Nephron (organoid): ENCODE results near the gene TBX2.

Experiments
- H3K27ac Mint-ChIP-seq, 3 experiments: 2 replicates each; pipeline ENCODE4 v1.8.0; 2020; ENCODE audit warnings: mixed read lengths in 3 of 3, mild to moderate bottlenecking in 2 of 3, moderate library complexity in 1 of 3
- H3K27me3 Mint-ChIP-seq: 2 replicates; pipeline ENCODE4 v1.8.0; 2021; ENCODE audit warnings: low read depth, mild to moderate bottlenecking, moderate library complexity, mixed read lengths
- H3K36me3 Mint-ChIP-seq: 2 replicates; pipeline ENCODE4 v1.8.0; 2020; ENCODE audit warnings: low read depth, mixed read lengths
- H3K4me1 Mint-ChIP-seq: 2 replicates; pipeline ENCODE4 v1.8.0; 2020; ENCODE audit warnings: mixed read lengths
- H3K4me3 Mint-ChIP-seq, 3 experiments: 2 replicates each; pipeline ENCODE4 v1.8.0; 2020; ENCODE audit warnings: mild to moderate bottlenecking in 3 of 3, mixed read lengths in 3 of 3, moderate library complexity in 2 of 3
- H3K9me3 Mint-ChIP-seq: 2 replicates; pipeline ENCODE4 v1.8.0; 2020; ENCODE audit warnings: mixed read lengths
- TF ChIP-seq, protein P1 (sequence below), 3 experiments: fragments of 200-600 bp; sonication (generic); IDR thresholded peaks; one replicate each; pipeline ENCODE4 v1.5.0; 2021; ENCODE audit warnings: antibody characterized with exemption in 3 of 3; ENCODE audit not compliant: unreplicated experiment in 3 of 3

The TBX2 gene

DNA sequence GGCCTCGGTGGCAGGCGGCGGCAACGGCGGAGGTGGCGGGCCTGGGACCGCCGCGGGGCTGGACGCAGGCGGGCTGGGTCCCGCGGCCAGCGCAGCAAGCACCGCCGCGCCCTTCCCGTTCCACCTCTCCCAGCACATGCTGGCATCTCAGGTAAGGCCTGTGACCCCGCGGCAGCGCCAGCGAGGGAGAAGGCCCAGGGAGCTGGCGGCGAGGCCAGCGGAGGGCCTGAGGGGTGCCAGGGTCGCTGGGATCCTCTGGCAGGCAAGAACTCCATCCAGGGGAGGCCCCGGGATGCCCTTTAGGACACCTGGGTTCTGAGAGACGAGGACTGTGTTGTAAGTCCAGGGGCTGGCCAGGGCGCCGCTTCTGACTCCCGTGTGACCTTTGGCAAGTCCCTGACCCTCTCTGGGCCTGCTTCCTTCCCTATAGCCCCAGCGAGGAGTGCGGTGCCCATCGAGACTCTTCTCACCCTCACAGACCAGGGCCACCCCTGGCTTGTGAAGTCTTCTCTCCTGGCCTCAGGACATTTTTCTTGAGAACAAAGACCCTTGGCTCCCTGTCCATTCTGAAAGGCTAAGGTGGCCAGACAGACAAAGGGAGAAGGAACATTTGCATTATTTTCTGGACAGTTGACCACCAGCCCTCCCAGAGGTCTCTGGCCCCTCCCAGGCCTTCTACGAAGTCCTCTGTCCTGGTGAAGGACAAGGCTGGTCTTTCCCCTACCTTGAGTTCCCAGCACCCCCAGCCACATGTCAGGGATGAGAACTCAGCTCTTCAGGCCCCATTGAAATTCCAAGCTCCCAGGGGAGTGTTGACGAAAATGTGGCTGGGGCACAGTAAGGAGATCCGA lies 6.3 kb downstream of the TBX2 start:
- Mint-ChIP-seq H3K9me3 (no peaks in the 10 kb centered on the region), H3K27ac (peak overlapping the region; percentile 55 to 97 (median 88)), H3K27me3 (peaks cover 81% of the 10 kb centered on the region), H3K36me3 (peaks cover 54% of the 10 kb centered on the region), H3K4me1 (peaks cover 59% of the 10 kb centered on the region), H3K4me3 (peak overlapping the region; percentile 66 to 85 (median 82))
- TF ChIP-seq, protein P1, sequence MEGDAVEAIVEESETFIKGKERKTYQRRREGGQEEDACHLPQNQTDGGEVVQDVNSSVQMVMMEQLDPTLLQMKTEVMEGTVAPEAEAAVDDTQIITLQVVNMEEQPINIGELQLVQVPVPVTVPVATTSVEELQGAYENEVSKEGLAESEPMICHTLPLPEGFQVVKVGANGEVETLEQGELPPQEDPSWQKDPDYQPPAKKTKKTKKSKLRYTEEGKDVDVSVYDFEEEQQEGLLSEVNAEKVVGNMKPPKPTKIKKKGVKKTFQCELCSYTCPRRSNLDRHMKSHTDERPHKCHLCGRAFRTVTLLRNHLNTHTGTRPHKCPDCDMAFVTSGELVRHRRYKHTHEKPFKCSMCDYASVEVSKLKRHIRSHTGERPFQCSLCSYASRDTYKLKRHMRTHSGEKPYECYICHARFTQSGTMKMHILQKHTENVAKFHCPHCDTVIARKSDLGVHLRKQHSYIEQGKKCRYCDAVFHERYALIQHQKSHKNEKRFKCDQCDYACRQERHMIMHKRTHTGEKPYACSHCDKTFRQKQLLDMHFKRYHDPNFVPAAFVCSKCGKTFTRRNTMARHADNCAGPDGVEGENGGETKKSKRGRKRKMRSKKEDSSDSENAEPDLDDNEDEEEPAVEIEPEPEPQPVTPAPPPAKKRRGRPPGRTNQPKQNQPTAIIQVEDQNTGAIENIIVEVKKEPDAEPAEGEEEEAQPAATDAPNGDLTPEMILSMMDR (IDR thresholded peaks at IDR 0.05; ENCODE audit: unreplicated experiment in 3 of 3): no peak

DNA sequence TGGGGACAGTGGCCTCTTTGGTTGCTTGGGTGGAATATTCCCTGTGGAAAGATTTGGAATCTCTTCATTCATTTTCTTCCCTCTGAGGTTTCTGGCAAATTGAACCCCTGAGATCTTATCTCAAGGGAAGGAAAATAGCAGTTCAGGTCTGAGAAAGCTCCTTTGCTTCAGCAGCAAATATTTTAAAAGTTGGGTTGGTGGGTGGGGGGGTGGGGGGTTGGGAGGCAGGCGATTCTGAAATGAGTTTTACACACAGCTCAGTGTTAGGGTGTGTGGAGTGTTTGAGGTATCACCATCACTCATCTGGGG lies 6.8 kb downstream of the TBX2 start:
- TF ChIP-seq, protein P1 (IDR thresholded peaks at IDR 0.05; ENCODE audit: unreplicated experiment in 3 of 3): no peak
- H3K27me3 Mint-ChIP-seq: peaks cover 75% of the 10 kb centered on the region
- H3K4me3 Mint-ChIP-seq: peak overlapping the region; percentile 66 to 85 (median 82)
- no peaks in the 10 kb centered on the region for H3K9me3 Mint-ChIP-seq
- H3K4me1 Mint-ChIP-seq: peaks cover 55% of the 10 kb centered on the region
- peaks cover 48% of the 10 kb centered on the region for H3K36me3 Mint-ChIP-seq
- H3K27ac Mint-ChIP-seq: peak overlapping the region; percentile 55 to 97 (median 88)

DNA sequence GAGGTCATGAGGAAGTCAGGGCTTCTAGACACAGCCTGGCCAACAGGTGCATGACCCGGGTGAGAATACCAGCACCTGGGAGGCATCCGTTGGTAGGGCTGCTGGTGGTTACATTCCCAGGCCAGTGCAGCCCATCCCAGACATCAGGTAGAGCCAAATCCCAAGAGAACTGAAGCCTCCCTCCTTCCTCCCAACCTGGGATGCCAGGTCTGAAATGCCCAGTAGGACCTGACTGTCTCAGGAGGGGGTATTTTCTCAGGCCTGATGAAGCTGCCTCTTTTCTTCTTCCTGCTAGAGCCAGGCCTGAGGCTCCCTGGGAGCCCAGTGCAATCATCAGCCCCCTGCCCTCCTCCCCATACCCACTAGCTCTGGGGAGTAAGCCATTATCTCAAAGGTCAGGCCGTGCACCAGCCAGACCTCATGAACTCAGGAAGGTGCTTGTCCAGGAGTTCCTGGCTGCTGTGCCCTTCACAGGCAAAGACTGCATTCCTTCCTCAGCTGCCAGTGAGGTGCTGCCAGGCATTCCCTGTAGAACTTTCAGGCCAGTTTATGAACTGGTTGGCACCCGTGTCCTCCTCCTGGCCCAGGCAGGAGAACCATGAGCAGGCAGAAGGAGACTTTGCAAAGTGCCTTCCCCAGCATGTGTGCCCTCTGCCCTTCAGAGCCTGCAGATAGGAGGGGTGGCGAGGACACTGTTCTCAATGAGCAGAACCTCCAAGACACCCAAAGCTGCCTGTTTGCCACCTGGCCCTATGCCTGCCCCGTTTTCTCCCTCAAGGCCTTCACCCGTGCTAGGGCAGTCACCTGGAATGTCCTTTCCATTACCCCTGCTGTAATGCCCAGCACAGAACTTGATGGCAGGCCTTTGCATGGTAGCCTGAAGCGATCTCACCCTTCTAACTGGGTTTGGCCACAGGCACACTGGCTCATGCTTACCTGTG lies 7.6 kb downstream of the TBX2 start:
- Mint-ChIP-seq H3K27ac (peak overlapping the region; percentile 19 to 97 (median 89)), H3K4me3 (peak overlapping the region; percentile 79 to 85 (median 82)), H3K9me3 (no peaks in the 10 kb centered on the region), H3K27me3 (peaks cover 69% of the 10 kb centered on the region), H3K4me1 (peaks cover 54% of the 10 kb centered on the region), H3K36me3 (peaks cover 44% of the 10 kb centered on the region)
- TF ChIP-seq, protein P1 (IDR thresholded peaks at IDR 0.05; ENCODE audit: unreplicated experiment in 3 of 3): no peak

DNA sequence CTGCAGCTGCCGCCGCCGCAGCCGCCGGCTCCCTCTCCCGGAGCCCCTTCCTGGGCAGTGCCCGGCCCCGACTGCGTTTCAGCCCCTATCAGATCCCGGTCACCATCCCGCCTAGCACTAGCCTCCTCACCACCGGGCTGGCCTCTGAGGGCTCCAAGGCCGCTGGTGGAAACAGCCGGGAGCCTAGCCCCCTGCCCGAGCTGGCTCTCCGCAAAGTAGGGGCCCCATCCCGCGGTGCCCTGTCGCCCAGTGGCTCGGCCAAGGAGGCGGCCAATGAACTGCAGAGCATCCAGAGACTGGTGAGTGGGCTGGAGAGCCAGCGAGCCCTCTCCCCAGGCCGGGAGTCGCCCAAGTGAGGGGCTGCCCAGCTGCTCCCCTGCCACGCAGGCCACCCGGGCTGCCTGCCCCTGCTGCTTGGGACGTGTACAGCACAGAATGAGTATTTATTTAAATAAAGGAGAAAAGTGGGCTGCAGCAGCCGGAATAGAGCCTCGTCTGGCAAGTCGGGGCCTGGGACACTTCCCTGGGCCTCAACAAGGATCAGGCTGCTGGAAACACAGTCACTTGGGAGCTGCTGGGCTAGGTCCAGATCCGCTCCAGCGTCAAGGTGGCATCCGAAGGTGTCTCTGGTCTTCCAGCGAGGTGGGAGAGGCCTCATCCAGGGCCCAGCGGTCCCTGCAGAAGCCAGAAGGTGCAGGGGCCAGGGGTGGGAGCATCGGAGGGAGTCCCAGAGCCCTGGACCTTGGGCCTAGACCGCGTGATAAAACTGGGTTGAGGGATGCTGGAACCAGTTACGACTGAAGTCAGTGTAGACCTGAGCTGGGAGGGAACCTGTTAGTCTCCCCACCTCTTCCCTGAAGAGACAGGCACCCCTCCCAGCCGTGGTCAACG lies 8.8 kb downstream of the TBX2 start:
- H3K9me3 Mint-ChIP-seq: no peaks in the 10 kb centered on the region
- peak overlapping the region; percentile 90 to 97 (median 91) for H3K27ac Mint-ChIP-seq
- peak overlapping the region; percentile 79 to 85 (median 85) for H3K4me3 Mint-ChIP-seq
- H3K27me3 Mint-ChIP-seq: peaks cover 62% of the 10 kb centered on the region
- peaks cover 46% of the 10 kb centered on the region for H3K4me1 Mint-ChIP-seq
- peaks cover 32% of the 10 kb centered on the region for H3K36me3 Mint-ChIP-seq
- TF ChIP-seq, protein P1 (IDR thresholded peaks at IDR 0.05; ENCODE audit: unreplicated experiment in 3 of 3): no peak

DNA sequence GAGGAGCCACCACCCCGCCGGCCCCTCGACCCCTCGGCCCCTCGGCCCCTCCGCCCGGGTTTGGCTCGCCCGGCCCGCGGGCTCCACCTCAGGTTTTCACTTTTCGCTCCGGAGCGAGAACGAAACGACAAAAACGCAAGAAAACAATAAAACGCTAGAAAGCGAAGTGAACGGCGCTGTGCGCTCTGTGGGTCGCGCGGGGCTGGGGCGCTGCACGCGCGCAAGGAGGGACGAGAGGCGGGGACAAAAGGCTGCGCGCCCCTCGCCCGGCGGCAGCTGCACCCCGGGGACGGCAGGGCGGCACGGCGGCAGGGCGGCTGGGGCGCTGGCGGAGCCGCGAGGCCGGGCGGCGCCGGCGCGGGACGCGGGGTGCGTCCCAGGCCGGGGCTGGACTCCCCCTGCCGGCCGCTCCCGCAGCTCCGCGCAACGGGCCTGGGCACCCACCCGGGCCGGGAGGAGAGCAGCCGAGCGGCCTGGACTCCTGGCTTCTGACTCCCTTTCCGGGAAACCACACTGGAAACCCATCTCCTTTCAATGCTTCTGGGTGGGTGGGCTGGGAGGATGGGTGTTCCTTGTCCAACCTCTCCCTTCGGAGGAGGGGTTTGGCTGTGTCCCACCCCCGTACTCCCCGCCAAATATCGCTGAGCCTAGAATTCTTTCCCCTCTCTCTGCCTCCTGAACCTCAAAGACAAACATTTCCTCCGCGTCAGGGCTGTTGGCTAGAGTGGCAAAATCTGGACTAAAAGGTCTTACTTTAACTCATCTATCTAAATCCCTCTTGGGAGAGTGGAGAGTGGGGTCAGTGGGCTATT lies 9.9 kb downstream of the TBX2 start:
- peak overlapping the region; percentile 90 to 98 (median 97) for H3K27ac Mint-ChIP-seq
- peaks cover 24% of the 10 kb centered on the region for H3K36me3 Mint-ChIP-seq
- H3K4me1 Mint-ChIP-seq: peaks cover 41% of the 10 kb centered on the region
- H3K4me3 Mint-ChIP-seq: peak overlapping the region; percentile 81 to 90 (median 88)
- H3K9me3 Mint-ChIP-seq: no peaks in the 10 kb centered on the region
- TF ChIP-seq, protein P1 (IDR thresholded peaks at IDR 0.05; ENCODE audit: unreplicated experiment in 3 of 3): peak; percentile 30 to 50 (median 32)
- peaks cover 58% of the 10 kb centered on the region for H3K27me3 Mint-ChIP-seq
